Esophagus squamous epithelium (tissue), 4 donors: ENCODE results near the gene CCSER1.

ENCODE experiments used
- POLR2A ChIP-seq, 4 donors: fragments of 450-650 bp; IDR thresholded peaks; one replicate each; pipeline ENCODE4 v1.6.1; 2017; ENCODE audit warnings: antibody characterized with exemption in 4 of 4, mild to moderate bottlenecking in 4 of 4, moderate library complexity in 3 of 4
- TF ChIP-seq, protein P1 (sequence below), 6 experiments: fragments of 450-650 bp in 4 of 6; fragments of 200-600 bp in 2 of 6; sonication (generic) in 2 of 6; IDR thresholded peaks; one replicate each; pipeline ENCODE4 v1.5.1; 2016 to 2019; ENCODE audit warnings: antibody characterized with exemption in 6 of 6, mild to moderate bottlenecking in 4 of 6, moderate library complexity in 4 of 6

DNA sequence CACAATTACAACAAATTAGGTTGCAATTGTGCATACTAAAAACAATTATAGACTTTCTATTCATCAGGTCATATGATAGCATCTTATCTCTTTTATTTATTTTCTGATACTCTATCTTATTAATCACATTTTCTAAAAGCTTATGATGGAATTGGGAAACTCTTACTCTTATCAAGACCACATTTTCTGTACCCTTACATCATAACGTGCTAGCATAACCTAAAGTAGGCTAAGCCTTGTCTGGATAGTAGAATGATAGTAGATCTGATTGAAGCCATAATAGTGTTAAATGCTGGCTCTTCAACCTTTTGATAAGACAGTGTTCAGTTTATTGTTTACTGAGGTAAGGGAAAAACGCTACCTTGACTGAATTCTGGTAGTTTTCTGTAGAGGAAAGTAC lies 294.0 kb downstream of the CCSER1 start:
- no peak for TF ChIP-seq POLR2A (IDR thresholded peaks at IDR 0.05)
- TF ChIP-seq, protein P1, sequence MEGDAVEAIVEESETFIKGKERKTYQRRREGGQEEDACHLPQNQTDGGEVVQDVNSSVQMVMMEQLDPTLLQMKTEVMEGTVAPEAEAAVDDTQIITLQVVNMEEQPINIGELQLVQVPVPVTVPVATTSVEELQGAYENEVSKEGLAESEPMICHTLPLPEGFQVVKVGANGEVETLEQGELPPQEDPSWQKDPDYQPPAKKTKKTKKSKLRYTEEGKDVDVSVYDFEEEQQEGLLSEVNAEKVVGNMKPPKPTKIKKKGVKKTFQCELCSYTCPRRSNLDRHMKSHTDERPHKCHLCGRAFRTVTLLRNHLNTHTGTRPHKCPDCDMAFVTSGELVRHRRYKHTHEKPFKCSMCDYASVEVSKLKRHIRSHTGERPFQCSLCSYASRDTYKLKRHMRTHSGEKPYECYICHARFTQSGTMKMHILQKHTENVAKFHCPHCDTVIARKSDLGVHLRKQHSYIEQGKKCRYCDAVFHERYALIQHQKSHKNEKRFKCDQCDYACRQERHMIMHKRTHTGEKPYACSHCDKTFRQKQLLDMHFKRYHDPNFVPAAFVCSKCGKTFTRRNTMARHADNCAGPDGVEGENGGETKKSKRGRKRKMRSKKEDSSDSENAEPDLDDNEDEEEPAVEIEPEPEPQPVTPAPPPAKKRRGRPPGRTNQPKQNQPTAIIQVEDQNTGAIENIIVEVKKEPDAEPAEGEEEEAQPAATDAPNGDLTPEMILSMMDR (IDR thresholded peaks at IDR 0.05), result no peak
